Medulla oblongata (tissue), 1 donor: ENCODE results near the gene SLC22A2.
"Not testable (repeated sequence)": the region's sequence is repeated elsewhere in the genome, so short reads cannot be mapped to it uniquely, and the experiment has no call there.

Experiments used
- DNase-seq: peaks from one replicate; pipeline ENCODE4 v3.0.0-alpha.2; 2015; ENCODE audit errors: extremely low spot score

Gene SLC22A2

GRCh38 chr6:160258346-160259142, at the start of gene SLC22A2:
Gene SLC22A2, minus strand, starts transcription at chr6:160258821. Its CDS starts 64 bp downstream, at chr6:160258757.
- no peak for DNase-seq

GRCh38 chr6:160305926-160306713, 47.5 kb upstream of the SLC22A2 start:
- peak; percentile 76 for DNase-seq

GRCh38 chr6:160303806-160304205, 45.2 kb upstream of the SLC22A2 start:
- no peak for DNase-seq

GRCh38 chr6:160302431-160303082, 43.9 kb upstream of the SLC22A2 start:
- DNase-seq: not testable (repeated sequence)

GRCh38 chr6:160301339-160301738, 42.7 kb upstream of the SLC22A2 start:
- no peak for DNase-seq

- no peak for DNase-seq
Observed at GRCh38 chr6:160300076-160300695, 41.6 kb upstream of the SLC22A2 start.

- DNase-seq: no peak
Observed at GRCh38 chr6:160299559-160299958, 40.9 kb upstream of the SLC22A2 start.

- no peak for DNase-seq
Observed at GRCh38 chr6:160298121-160298520, 39.5 kb upstream of the SLC22A2 start.

- no peak for DNase-seq
Observed at GRCh38 chr6:160297310-160297709, 38.7 kb upstream of the SLC22A2 start.

GRCh38 chr6:160293844-160294243, 35.2 kb upstream of the SLC22A2 start:
- no peak for DNase-seq

GRCh38 chr6:160285541-160286105, 27.0 kb upstream of the SLC22A2 start:
- DNase-seq: no peak

GRCh38 chr6:160284575-160284974, 26.0 kb upstream of the SLC22A2 start:
- no peak for DNase-seq

GRCh38 chr6:160282444-160282843, 23.8 kb upstream of the SLC22A2 start:
- DNase-seq: no peak

GRCh38 chr6:160279850-160280249, 21.2 kb upstream of the SLC22A2 start:
- DNase-seq: no peak

- no peak for DNase-seq
Observed at GRCh38 chr6:160278786-160279310, 20.2 kb upstream of the SLC22A2 start.

- no peak for DNase-seq
Observed at GRCh38 chr6:160278311-160278710, 19.7 kb upstream of the SLC22A2 start.

- DNase-seq: no peak
Observed at GRCh38 chr6:160277546-160277945, 18.9 kb upstream of the SLC22A2 start.

- no peak for DNase-seq
Observed at GRCh38 chr6:160277144-160277543, 18.5 kb upstream of the SLC22A2 start.

GRCh38 chr6:160276126-160276525, 17.5 kb upstream of the SLC22A2 start:
- DNase-seq: no peak

- peak; percentile 51 for DNase-seq
Observed at GRCh38 chr6:160275511-160276003, 16.9 kb upstream of the SLC22A2 start.

GRCh38 chr6:160274871-160275510, 16.4 kb upstream of the SLC22A2 start:
- peak; percentile 82 for DNase-seq
